GM18520 (cell line): Measurements from ENCODE around the gene DET1.
"Not testable (repeated sequence)": the region's sequence is repeated elsewhere in the genome, so short reads cannot be mapped to it uniquely, and the experiment has no call there.

ENCODE experiments used
- ATAC-seq: cut with Tn5 transposase; IDR thresholded peaks from one replicate; pipeline ENCODE4 v1.9.1; 2021; ENCODE audit not compliant: unreplicated experiment

The DET1 gene

DNA sequence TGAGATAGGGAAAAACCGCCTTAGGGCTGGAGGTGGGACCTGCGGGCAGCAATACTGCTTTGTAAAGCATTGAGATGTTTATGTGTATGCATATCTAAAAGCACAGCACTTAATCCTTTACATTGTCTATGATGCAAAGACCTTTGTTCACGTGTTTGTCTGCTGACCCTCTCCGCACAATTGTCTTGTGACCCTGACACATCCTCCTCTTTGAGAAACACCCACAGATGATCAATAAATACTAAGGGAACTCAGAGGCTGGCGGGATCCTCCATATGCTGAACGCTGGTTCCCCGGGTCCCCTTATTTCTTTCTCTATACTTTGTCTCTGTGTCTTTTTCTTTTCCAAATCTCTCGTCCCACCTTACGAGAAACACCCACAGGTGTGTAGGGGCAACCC is 5.4 kb downstream of the DET1 start:
- not testable (repeated sequence) for ATAC-seq

DNA sequence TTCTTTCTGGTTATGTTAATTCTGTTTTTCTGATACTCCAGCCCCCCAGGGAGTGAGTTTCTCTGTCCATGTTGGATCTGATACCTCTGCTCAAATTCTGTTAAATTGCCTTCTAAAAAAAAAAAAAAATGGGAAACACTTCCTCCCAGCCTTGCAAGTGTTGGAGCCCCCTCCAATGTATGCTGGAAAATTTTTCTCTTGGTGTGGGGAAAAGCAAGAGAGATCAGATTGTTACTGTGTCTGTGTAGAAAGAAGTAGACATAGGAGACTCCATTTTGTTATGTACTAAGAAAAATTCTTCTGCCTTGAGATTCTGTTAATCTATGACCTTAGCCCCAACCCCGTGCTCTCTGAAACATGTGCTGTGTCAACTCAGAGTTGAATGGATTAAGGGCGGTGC is 6.1 kb downstream of the DET1 start:
- not testable (repeated sequence) for ATAC-seq

DNA sequence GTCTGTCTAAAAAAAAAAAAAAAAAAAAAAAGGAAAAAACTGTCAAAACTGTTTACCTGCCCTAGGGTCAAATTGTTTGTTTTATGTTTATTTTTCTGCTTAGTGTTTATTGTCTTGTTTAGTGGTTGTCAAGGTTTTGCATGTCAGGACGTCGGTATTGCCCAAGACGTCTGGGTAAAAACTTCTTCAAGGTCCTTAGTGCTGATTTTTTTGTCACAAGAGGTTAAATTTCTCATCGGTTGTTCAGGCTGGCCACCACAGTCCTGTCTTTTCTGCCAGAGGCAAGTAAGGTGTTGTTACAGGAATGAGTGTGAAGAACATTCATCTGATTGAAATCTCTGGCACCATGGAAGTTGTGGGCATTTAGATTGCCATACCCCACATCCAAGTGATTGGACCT is 7.0 kb downstream of the DET1 start:
- no peak for ATAC-seq

DNA sequence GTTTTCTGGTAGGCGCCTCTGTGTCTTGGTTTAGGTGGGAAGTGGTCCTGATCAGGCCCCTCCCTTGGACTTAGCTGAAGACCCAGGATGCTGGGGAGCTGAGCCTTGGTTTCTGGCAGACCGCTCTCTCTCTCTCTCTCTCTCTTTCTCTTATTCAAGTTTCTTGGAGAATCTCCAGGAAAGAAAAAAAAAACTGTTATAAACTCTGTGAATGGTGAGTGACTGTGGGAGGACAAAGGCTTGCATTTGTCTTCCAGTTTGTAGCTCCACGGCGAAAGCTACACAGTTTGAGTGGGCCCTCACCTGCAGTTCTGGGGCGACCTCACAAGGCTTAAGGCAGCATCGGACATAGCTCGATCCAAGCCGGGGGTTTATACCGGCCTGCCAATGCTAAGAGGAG is 7.5 kb downstream of the DET1 start:
- ATAC-seq, result no peak

GRCh38 chr15:88537591-88538317 is 8.7 kb downstream of the DET1 start:
- no peak for ATAC-seq

DNA sequence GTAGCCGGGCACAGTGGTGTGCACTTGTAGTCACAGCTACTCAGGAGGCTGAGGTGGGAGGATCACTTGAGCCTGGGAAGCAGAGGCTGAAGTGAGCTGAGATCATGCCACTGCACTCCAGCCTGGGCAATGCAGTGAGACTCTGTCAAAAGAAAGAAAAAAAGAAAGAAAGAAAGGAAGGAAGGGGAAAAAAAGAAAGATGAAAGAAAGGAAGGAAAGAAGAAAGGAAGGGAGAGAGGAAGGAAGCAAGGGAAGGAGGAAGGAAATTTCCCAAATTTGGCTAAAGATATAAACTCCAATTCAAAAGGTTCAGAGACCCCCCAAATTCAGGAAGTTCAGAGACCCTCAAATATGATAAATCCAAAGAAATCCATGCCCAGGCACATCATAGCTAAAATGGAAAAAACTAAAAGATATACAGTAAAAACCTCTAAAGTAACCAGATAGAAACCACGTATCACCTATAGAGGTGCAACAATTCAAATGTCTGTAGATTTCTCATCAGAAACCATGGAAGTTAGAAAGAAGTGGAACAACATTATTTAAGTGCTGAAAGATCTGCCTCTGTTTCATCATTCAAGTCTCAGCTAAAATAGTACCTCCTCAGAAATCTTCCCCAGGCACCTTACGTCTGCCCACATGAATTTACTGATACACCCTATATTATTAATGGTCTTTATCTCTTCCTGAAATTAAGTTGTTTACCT is 10.7 kb downstream of the DET1 start:
- ATAC-seq, result no peak

GRCh38 chr15:88535100-88535499 is 11.4 kb downstream of the DET1 start:
- ATAC-seq, result no peak

DNA sequence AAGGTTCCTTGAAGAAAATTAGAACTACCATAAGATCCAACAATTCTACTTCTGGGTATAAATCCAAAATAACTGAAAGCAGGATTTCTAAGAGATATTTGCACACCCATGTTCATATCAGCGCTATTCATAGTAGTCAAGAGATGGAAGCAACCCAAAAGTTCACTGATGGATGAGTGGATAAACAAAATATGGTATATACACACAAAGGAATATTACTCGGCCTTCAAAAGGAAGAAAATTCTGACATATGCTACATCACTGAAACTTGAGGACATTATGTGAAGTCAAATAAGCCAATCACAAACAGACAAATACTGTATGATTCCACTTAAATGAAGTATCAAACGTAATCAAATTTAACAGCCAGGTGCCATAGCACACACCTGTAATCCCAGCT is 13.1 kb downstream of the DET1 start:
- no peak for ATAC-seq

DNA sequence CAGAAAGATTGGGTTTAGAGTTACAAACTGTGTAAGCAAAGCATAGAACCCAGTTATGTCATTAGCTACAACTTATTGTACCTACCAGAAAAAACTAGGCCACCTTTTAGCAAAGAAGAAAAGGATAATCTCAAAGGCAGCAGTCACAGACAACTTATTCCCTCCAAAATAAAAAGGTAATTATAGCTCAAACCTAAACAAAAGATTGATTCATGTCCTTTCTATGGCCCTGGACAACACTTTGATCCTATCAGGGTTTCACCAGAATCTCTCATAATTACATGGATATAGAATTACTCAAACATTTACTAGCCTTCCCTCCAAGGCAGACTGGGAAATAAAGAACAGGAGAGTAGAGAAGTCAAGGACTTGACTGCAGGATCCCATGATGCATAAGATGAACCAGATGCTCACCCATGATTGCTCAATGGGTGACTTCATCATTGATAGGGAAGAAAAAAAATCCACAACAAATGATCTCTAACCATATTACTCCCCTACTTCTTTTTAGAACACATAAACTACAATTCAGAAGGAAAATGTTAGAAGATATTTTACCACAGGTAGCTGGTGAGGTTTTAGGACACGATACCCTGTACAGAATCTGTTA is 17.4 kb downstream of the DET1 start:
- no peak for ATAC-seq

GRCh38 chr15:88526247-88526879 is 20.1 kb downstream of the DET1 start:
- ATAC-seq, result no peak

GRCh38 chr15:88525418-88525817 is 21.1 kb downstream of the DET1 start:
- no peak for ATAC-seq

GRCh38 chr15:88524094-88524493 is 22.4 kb downstream of the DET1 start:
- not testable (repeated sequence) for ATAC-seq

DNA sequence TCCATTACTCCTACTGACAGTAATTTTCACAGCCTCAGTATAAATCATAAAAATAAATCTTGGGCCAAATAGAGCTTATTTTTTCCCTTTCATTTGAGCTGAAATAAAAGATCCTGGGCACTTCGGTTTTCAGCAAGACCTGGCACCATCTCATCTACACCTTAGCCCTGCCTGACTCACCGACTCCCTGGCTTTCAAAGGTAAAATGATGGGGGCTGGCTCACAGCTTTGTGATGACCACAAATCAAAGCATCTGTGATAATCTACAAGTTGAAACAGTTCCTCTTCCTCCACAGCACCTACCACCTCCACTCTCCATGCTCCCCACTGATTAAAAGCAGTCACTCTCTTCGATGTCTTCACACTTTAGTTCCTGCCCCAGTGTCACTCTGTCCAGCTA is 27.6 kb downstream of the DET1 start:
- no peak for ATAC-seq

GRCh38 chr15:88513195-88513594 is 33.3 kb downstream of the DET1 start:
- no peak for ATAC-seq

- ATAC-seq, result no peak
These were observed 33.9 kb downstream of the DET1 start for GRCh38 chr15:88512601-88513000.

GRCh38 chr15:88512078-88512477 is 34.4 kb downstream of the DET1 start:
- ATAC-seq, result no peak

DNA sequence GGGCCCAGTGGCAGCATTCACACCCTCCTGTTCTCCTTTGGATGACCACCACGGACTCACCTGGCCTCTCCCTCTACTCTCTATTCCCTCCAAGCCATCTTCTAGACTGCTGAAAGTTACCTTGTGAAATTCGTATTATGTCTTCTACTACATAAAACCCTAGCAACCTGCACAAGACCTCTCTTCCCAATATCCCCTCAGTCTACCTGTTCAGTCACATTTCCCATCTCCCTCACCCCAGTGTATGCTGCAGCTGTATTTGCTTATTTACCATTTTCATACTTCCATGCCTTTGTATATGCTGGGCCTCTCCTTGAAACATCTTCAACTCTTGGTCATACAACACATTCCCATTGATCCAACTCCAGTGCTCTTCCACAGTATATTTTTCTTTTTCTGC is 35.3 kb downstream of the DET1 start:
- no peak for ATAC-seq

GRCh38 chr15:88509964-88510363 is 36.5 kb downstream of the DET1 start:
- no peak for ATAC-seq

GRCh38 chr15:88509321-88509720 is 37.2 kb downstream of the DET1 start:
- ATAC-seq, result no peak

GRCh38 chr15:88506628-88507027 is 39.9 kb downstream of the DET1 start:
- no peak for ATAC-seq

DNA sequence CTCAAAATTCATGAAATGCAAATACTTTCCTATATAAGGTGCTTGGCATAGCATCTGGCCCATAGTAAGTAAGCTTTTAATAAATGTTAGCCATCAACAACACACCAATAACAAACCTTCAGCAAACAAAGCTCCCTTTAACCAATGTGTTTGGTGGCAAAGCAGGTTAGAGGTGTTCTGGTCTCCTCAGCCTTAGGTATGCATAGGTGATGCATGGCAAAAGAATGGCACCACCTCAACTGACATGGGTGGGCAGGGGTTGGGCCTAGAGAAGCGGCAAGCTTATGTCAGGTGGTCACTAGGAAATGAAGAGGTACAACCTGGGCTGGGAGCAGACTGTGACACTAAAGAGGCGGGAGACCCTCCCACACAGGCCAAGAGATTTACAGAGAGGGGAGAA is 40.8 kb downstream of the DET1 start:
- ATAC-seq, result no peak

- ATAC-seq, result no peak
These were observed 42.0 kb downstream of the DET1 start for GRCh38 chr15:88504445-88504844.
